ENCODE data around the gene SKAP2. TPM values are rescaled to one million over a fixed set of nuclear protein-coding genes. Genes with fewer than 3 reads are reported as not detected.

SKAP2 gene
- total and polyA plus RNA-seq, 7 donors: 13.0 to 34.2 (median 19.3) TPM

- intact Hi-C loops (cut with DNase I): loop anchor here (2.0 kb wide), 2 partner anchors 232 to 664 kb away; partner anchors contain the start of genes CBX3 and HNRNPA2B1
- Histone ChIP-seq H3K36me3 (no peaks in the 10 kb centered on the region), H3K4me3 (peak overlapping the region; percentile 72 to 91 (median 82)), H3K27ac (peak overlapping the region; percentile 89 to 98 (median 94)), H3K9me3 (no peaks in the 10 kb centered on the region), H3K27me3 (no peaks in the 10 kb centered on the region), H3K4me1 (no peaks in the 10 kb centered on the region)
- WGBS, 2 donors: 1 to 3% methylated on average over 11 of the region's 11 CpGs
- DNase-seq: peak; percentile 86
- no peak for TF ChIP-seq POLR2A (IDR thresholded peaks at IDR 0.05)
- no peak for TF ChIP-seq POLR2AphosphoS5 (IDR thresholded peaks at IDR 0.05)
- TF ChIP-seq, protein P1, sequence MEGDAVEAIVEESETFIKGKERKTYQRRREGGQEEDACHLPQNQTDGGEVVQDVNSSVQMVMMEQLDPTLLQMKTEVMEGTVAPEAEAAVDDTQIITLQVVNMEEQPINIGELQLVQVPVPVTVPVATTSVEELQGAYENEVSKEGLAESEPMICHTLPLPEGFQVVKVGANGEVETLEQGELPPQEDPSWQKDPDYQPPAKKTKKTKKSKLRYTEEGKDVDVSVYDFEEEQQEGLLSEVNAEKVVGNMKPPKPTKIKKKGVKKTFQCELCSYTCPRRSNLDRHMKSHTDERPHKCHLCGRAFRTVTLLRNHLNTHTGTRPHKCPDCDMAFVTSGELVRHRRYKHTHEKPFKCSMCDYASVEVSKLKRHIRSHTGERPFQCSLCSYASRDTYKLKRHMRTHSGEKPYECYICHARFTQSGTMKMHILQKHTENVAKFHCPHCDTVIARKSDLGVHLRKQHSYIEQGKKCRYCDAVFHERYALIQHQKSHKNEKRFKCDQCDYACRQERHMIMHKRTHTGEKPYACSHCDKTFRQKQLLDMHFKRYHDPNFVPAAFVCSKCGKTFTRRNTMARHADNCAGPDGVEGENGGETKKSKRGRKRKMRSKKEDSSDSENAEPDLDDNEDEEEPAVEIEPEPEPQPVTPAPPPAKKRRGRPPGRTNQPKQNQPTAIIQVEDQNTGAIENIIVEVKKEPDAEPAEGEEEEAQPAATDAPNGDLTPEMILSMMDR (IDR thresholded peaks at IDR 0.05): no peak
- peak in 1 of 4 donors; percentile 4 for TF ChIP-seq EP300 (IDR thresholded peaks at IDR 0.05)
These were observed 651 bp upstream of the SKAP2 start for GRCh38 chr7:26865094-26865388.

GRCh38 chr7:26863518-26864308, 677 bp downstream of the SKAP2 start:
- intact Hi-C loops (cut with DNase I): loop anchor here (2.0 to 5.0 kb wide), 3 partner anchors 233 to 1006 kb away; partner anchors contain the start of genes CBX3 and HNRNPA2B1
- Histone ChIP-seq H3K4me3 (peak overlapping the region; percentile 72 to 91 (median 82)), H3K36me3 (no peaks in the 10 kb centered on the region), H3K4me1 (no peaks in the 10 kb centered on the region), H3K9me3 (no peaks in the 10 kb centered on the region), H3K27ac (peak overlapping the region; percentile 89 to 98 (median 94)), H3K27me3 (no peaks in the 10 kb centered on the region)
- DNase-seq: no peak
- 1 to 4% methylated on average over 17 of the region's 17 CpGs for WGBS, 2 donors
- TF ChIP-seq POLR2AphosphoS5 (IDR thresholded peaks at IDR 0.05) (peak in 1 of 4 donors; percentile 43), POLR2A (IDR thresholded peaks at IDR 0.05) (no peak), EP300 (IDR thresholded peaks at IDR 0.05) (no peak)
- TF ChIP-seq, protein P1 (IDR thresholded peaks at IDR 0.05): no peak

DNA sequence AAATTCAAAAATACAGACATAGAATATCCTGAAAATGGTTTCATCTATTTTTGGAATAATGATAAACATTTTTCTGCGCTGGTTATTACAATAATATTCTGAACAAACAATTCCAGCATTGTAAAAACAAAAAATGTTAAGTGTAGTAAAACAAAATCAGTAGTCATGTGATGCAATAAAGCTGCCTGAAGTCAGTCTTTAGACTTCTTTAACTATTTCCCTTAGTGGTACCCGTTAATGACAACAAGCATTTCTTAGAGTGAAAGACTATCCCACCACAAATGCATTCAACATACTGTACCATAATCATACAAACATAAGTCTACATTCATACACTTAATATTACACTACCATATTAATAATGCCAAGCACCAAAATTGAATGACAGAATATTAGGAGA, 1.6 kb downstream of the SKAP2 start:
- DNase-seq: no peak
- intact Hi-C loops (cut with DNase I): loop anchor here (5.0 kb wide), 1 partner anchor 1006 kb away; no protein-coding TSS in a partner anchor
- H3K27me3 ChIP-seq: no peaks in the 10 kb centered on the region

DNA sequence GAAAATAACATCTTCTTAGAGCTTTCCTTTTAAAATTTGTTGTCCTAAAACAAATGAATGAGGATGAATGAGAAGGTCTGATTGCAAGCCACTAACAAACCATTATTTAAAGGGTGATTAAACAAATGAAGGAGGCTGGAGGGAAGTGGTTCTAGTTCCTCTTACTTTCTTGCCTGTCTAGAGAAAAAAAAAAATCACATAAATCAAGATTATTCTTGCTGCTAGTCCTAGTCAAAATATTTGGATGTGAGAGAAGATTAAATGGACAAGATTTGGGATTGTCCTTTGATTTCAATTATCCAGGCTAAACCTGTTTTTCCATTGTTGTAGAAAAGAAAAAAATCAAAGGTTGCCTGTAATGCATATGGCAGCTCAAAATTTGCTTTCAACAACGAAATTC, 3.3 kb downstream of the SKAP2 start:
- TF ChIP-seq, protein P1 (IDR thresholded peaks at IDR 0.05): no peak
- Histone ChIP-seq H3K4me1 (no peaks in the 10 kb centered on the region), H3K4me3 (no peak overlapping the region), H3K9me3 (no peaks in the 10 kb centered on the region), H3K36me3 (no peaks in the 10 kb centered on the region), H3K27ac (no peak overlapping the region), H3K27me3 (no peaks in the 10 kb centered on the region)
- WGBS, 2 donors: 36 to 62% methylated on average over 1 of the region's 1 CpG
- no peak for DNase-seq
- intact Hi-C loops (cut with DNase I): loop anchor here (5.0 kb wide), 1 partner anchor 1004 kb away; no protein-coding TSS in a partner anchor

More for the DNA sequence above, 1.6 kb downstream of the SKAP2 start:
- Histone ChIP-seq H3K36me3 (no peaks in the 10 kb centered on the region), H3K27ac (no peak overlapping the region), H3K4me3 (no peak overlapping the region), H3K4me1 (no peaks in the 10 kb centered on the region), H3K9me3 (no peaks in the 10 kb centered on the region)
- no peak for TF ChIP-seq POLR2A (IDR thresholded peaks at IDR 0.05)
- TF ChIP-seq, protein P1 (IDR thresholded peaks at IDR 0.05): no peak
- no peak for TF ChIP-seq EP300 (IDR thresholded peaks at IDR 0.05)
- TF ChIP-seq POLR2AphosphoS5 (IDR thresholded peaks at IDR 0.05): no peak
- WGBS, 2 donors: 13 to 52% methylated on average over 2 of the region's 2 CpGs
